Stimulated activated memory B cell treated with anti-CD40 and anti-IgM and Interleukin-4, amounts not matched to agents 10 μg/mL and 1 μg/mL and 100 μg/mL, for 72 hours (primary cell): Measurements from ENCODE around the gene ICAM3.
A peak's percentile ranks its signal among the peaks of the same experiment; 100 is the strongest.
"Not testable (repeated sequence)": the region's sequence is repeated elsewhere in the genome, so short reads cannot be mapped to it uniquely, and the experiment has no call there.

Experiments used
- ATAC-seq: fragments of 150-1000 bp; cut with Tn5 transposase; 2 replicates; pipeline ENCODE4 v1.10.0; 2021
- H3K27ac Mint-ChIP-seq: one replicate; pipeline ENCODE4 v1.8.0; 2022; ENCODE audit warnings: mild to moderate bottlenecking, mixed read lengths
- H3K27me3 Mint-ChIP-seq: one replicate; pipeline ENCODE4 v1.8.0; 2022; ENCODE audit warnings: mixed read lengths
- H3K36me3 Mint-ChIP-seq: one replicate; pipeline ENCODE4 v1.8.0; 2022; ENCODE audit warnings: mixed read lengths
- H3K4me1 Mint-ChIP-seq: one replicate; pipeline ENCODE4 v1.8.0; 2022; ENCODE audit warnings: mixed read lengths
- H3K4me3 Mint-ChIP-seq: one replicate; pipeline ENCODE4 v1.8.0; 2022; ENCODE audit warnings: mild to moderate bottlenecking, moderate library complexity, mixed read lengths
- H3K9me3 Mint-ChIP-seq: one replicate; pipeline ENCODE4 v1.8.0; 2022; ENCODE audit warnings: mixed read lengths

Gene ICAM3, protein sequence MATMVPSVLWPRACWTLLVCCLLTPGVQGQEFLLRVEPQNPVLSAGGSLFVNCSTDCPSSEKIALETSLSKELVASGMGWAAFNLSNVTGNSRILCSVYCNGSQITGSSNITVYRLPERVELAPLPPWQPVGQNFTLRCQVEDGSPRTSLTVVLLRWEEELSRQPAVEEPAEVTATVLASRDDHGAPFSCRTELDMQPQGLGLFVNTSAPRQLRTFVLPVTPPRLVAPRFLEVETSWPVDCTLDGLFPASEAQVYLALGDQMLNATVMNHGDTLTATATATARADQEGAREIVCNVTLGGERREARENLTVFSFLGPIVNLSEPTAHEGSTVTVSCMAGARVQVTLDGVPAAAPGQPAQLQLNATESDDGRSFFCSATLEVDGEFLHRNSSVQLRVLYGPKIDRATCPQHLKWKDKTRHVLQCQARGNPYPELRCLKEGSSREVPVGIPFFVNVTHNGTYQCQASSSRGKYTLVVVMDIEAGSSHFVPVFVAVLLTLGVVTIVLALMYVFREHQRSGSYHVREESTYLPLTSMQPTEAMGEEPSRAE

DNA sequence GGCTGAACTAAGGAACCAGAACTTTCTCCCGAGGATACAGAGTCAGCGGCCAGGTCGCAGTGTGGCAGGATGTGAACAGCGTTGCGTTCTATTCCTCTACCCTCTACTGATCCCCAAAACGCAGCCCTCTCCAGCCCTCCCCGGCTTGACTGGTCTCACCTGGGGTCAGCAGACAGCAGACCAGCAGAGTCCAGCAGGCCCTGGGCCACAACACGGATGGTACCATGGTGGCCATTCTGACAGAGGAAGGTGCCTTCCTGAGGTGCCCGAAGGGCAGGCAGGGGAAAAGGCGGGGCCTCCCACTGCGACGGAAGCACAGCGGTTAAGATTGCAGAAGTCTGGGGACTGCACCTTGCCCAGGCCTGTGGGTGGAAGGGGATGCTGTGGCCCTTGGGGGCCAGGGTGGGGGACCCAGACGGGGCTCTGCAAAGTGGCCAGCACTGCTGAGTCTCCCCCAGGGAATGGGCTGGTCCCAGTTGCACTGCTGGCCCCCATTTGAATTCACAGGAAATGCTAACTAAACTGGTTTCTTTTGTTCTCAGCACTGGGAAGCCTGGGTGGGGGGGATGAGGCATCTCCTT is at the start of gene ICAM3:
ICAM3 (minus strand) TSS at position 245 of the 581 bp plus-strand sequence; CDS start at position 235, 10 bp downstream.
- peaks cover 39% of the 10 kb centered on the region for H3K4me1 Mint-ChIP-seq
- peak within 1 kb of the TSS; percentile 90 for H3K27ac Mint-ChIP-seq
- H3K9me3 Mint-ChIP-seq, result no peaks in the 10 kb centered on the region
- no peaks in the 10 kb centered on the region for H3K27me3 Mint-ChIP-seq
- peak within 1 kb of the TSS; percentile 85 for H3K4me3 Mint-ChIP-seq
- ATAC-seq, result peak; percentile 97
- H3K36me3 Mint-ChIP-seq, result peaks cover 15% of the 10 kb centered on the region

DNA sequence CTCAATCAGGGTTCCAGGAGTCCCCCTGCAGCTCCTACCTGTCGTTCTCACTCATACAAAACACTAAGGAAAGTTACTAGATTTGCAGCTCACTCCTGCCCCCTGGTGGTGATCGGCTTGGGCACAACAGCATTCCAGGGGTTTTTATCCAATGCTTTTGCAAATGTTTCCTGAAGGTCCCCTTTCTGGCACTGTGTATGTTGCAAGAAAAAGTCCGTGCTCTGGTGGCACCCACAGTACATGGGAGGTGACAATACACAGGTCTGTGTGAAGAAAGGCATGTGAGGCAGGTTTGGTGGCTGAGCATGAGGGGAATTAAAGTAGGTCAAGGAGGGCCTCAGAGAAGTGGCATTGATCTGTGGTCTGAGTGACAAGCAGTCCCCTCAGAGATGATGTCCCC is 49.5 kb upstream of the ICAM3 start:
- Mint-ChIP-seq H3K27ac (no peak overlapping the region), H3K4me1 (peaks cover 37% of the 10 kb centered on the region), H3K27me3 (no peaks in the 10 kb centered on the region), H3K9me3 (no peaks in the 10 kb centered on the region), H3K4me3 (no peak overlapping the region), H3K36me3 (peaks cover 36% of the 10 kb centered on the region)
- peak; percentile 55 for ATAC-seq

GRCh38 chr19:10384580-10384979 is 45.2 kb upstream of the ICAM3 start:
- H3K9me3 Mint-ChIP-seq, result no peaks in the 10 kb centered on the region
- no peak overlapping the region for H3K4me3 Mint-ChIP-seq
- no peaks in the 10 kb centered on the region for H3K27me3 Mint-ChIP-seq
- no peak overlapping the region for H3K27ac Mint-ChIP-seq
- no peak for ATAC-seq
- H3K36me3 Mint-ChIP-seq, result peaks cover 5% of the 10 kb centered on the region
- H3K4me1 Mint-ChIP-seq, result peaks cover 36% of the 10 kb centered on the region

DNA sequence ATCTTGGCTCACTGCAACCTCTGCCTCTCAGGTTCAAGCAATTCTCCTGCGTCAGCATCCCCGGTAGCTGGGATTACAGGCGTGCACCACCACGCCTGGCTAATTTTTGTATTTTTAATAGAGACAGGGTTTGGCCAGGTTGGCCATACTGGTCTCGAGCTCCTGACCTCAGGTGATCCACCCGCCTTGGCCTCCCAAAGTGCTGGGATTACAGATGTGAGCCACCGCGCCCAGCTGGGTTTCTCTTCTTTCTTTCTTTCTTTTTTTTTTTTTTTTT is 43.7 kb upstream of the ICAM3 start:
- Mint-ChIP-seq H3K4me1 (peaks cover 39% of the 10 kb centered on the region), H3K36me3 (peaks cover 13% of the 10 kb centered on the region)
- H3K27ac Mint-ChIP-seq, ATAC-seq, H3K4me3 Mint-ChIP-seq, H3K9me3 Mint-ChIP-seq, H3K27me3 Mint-ChIP-seq: not testable (repeated sequence)

GRCh38 chr19:10380313-10381102 is 41.1 kb upstream of the ICAM3 start, which contains the start of gene TYK2:
Gene TYK2 (minus strand): TSS chr19:10380572. CDS start chr19:10378406, 2,166 bp downstream.
- ATAC-seq, result peak; percentile 99

DNA sequence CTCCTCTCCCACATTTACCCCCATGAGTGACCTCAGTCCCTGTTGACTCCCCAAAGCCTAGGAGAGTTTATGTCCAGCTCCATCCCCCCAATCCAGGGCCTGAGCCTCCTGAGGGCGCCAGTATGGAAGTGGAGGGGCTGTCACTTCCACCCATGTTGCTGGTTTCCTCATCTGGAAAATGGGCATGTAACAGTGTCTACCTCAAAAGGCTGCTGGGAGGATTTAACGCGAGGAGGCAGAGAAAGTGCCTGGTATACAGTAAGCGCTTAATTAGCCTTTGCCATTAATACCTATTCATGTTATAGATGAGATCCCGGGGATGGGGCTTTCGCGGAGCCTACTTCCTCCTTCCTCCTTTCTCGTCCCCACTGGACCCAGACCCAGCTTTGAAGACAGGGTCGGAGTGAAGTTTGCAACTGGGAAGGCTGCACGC is 40.5 kb upstream of the ICAM3 start:
- no peaks in the 10 kb centered on the region for H3K9me3 Mint-ChIP-seq

More at GRCh38 chr19:10380313-10381102, 41.1 kb upstream of the ICAM3 start, which contains the start of gene TYK2:
- Mint-ChIP-seq H3K27me3 (no peaks in the 10 kb centered on the region), H3K4me3 (peak within 1 kb of the TSS; percentile 95), H3K27ac (peak within 1 kb of the TSS; percentile 87), H3K4me1 (peaks cover 23% of the 10 kb centered on the region), H3K9me3 (no peaks in the 10 kb centered on the region), H3K36me3 (peaks cover 23% of the 10 kb centered on the region)

GRCh38 chr19:10378124-10378523 is 38.7 kb upstream of the ICAM3 start:
- H3K9me3 Mint-ChIP-seq, result no peaks in the 10 kb centered on the region
- H3K4me1 Mint-ChIP-seq, result peaks cover 42% of the 10 kb centered on the region
- no peak overlapping the region for H3K27ac Mint-ChIP-seq
- no peak overlapping the region for H3K4me3 Mint-ChIP-seq
- H3K36me3 Mint-ChIP-seq, result peaks cover 36% of the 10 kb centered on the region
- no peaks in the 10 kb centered on the region for H3K27me3 Mint-ChIP-seq
- no peak for ATAC-seq

More for the DNA sequence above, 40.5 kb upstream of the ICAM3 start:
- H3K36me3 Mint-ChIP-seq, result peaks cover 27% of the 10 kb centered on the region
- peaks cover 29% of the 10 kb centered on the region for H3K4me1 Mint-ChIP-seq
- H3K4me3 Mint-ChIP-seq, result peak overlapping the region; percentile 95
- peak overlapping the region; percentile 87 for H3K27ac Mint-ChIP-seq
- ATAC-seq, result peak; percentile 1
- H3K27me3 Mint-ChIP-seq, result no peaks in the 10 kb centered on the region

GRCh38 chr19:10377140-10377640 is 37.8 kb upstream of the ICAM3 start:
- Mint-ChIP-seq H3K36me3 (peaks cover 36% of the 10 kb centered on the region), H3K4me1 (peaks cover 42% of the 10 kb centered on the region)
- not testable (repeated sequence) for H3K27me3 Mint-ChIP-seq, H3K9me3 Mint-ChIP-seq, H3K4me3 Mint-ChIP-seq, ATAC-seq, H3K27ac Mint-ChIP-seq

GRCh38 chr19:10374931-10375330 is 35.5 kb upstream of the ICAM3 start:
- Mint-ChIP-seq H3K9me3 (no peaks in the 10 kb centered on the region), H3K4me3 (no peak overlapping the region), H3K36me3 (peaks cover 39% of the 10 kb centered on the region), H3K4me1 (peaks cover 32% of the 10 kb centered on the region), H3K27ac (peak overlapping the region; percentile 62), H3K27me3 (no peaks in the 10 kb centered on the region)
- no peak for ATAC-seq

DNA sequence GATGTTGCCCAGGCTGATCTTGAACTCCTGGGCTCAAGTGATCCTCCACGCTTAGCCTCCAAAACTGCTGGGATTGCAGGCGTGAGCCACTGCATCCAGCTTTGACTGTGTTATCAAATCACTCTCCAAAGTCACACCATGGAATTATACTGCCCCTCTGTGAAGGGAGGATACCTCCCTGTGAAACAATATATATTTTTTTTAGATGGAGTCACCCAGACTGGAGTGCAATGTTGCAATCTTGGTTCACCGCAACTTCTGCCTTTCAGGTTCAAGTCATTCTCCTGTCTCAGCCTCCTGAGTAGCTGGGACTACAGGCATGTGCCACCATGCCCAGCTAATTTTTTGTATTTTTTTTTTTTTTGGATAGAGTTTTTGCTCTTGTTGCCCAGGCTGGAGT is 33.3 kb upstream of the ICAM3 start:
- Mint-ChIP-seq H3K4me3 (no peak overlapping the region), H3K27ac (no peak overlapping the region), H3K9me3 (no peaks in the 10 kb centered on the region), H3K36me3 (peaks cover 48% of the 10 kb centered on the region), H3K4me1 (peaks cover 18% of the 10 kb centered on the region), H3K27me3 (no peaks in the 10 kb centered on the region)
- ATAC-seq, result no peak

- Mint-ChIP-seq H3K36me3 (peaks cover 67% of the 10 kb centered on the region), H3K4me3 (no peak overlapping the region), H3K27ac (no peak overlapping the region), H3K4me1 (no peaks in the 10 kb centered on the region), H3K9me3 (no peaks in the 10 kb centered on the region), H3K27me3 (no peaks in the 10 kb centered on the region)
- no peak for ATAC-seq
Observed at GRCh38 chr19:10368101-10368803, 28.8 kb upstream of the ICAM3 start.

GRCh38 chr19:10366950-10367512 is 27.6 kb upstream of the ICAM3 start:
- H3K36me3 Mint-ChIP-seq, result peaks cover 72% of the 10 kb centered on the region

GRCh38 chr19:10365518-10365917 is 26.1 kb upstream of the ICAM3 start:
- no peaks in the 10 kb centered on the region for H3K27me3 Mint-ChIP-seq
- H3K9me3 Mint-ChIP-seq, result no peaks in the 10 kb centered on the region
- no peak overlapping the region for H3K4me3 Mint-ChIP-seq
- no peak overlapping the region for H3K27ac Mint-ChIP-seq
- H3K36me3 Mint-ChIP-seq, result peaks cover 85% of the 10 kb centered on the region
- ATAC-seq, result no peak
- H3K4me1 Mint-ChIP-seq, result no peaks in the 10 kb centered on the region

More at GRCh38 chr19:10366950-10367512, 27.6 kb upstream of the ICAM3 start:
- not testable (repeated sequence) for H3K27me3 Mint-ChIP-seq, H3K27ac Mint-ChIP-seq, H3K9me3 Mint-ChIP-seq, H3K4me3 Mint-ChIP-seq, H3K4me1 Mint-ChIP-seq, ATAC-seq

DNA sequence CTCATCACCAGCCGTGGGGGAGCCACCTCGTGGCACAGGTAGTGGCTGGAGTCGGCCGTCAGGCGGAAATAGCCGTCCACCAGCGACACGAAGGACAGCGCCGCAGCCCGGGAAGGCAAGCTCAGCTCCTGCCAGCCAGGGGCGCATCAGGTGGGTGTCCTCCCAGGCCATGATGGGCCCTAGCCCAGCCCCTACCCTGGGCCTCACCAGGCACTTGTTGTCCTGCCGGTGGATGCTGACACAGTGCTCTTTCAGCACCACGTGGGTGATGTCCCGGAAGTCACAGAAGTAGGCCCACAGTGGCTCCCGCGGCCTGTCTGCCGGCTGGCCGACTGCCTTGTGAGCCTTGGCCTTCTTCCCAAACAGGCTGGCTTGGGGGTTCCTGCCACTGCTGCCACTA is 25.2 kb upstream of the ICAM3 start:
- Mint-ChIP-seq H3K36me3 (peaks cover 84% of the 10 kb centered on the region), H3K4me1 (no peaks in the 10 kb centered on the region), H3K27ac (no peak overlapping the region), H3K4me3 (no peak overlapping the region), H3K27me3 (no peaks in the 10 kb centered on the region), H3K9me3 (no peaks in the 10 kb centered on the region)
- no peak for ATAC-seq
